Muscle of arm (tissue), 12 donors: ENCODE measurements around the gene GDPD5. TPM values are rescaled to one million over a fixed set of nuclear protein-coding genes. Genes with fewer than 3 reads are reported as not detected.

Experiments used
- DNase-seq: peaks from one replicate; pipeline ENCODE4 v3.0.0-alpha.2; 2013
- polyA plus RNA-seq, 12 donors: library from polyadenylated mRNA; unstranded; fragments of 120-200 nt; gene quantifications; one replicate each; pipeline ENCODE4 v1.2.1, GENCODE V29; 2013; ENCODE audit not compliant: insufficient read length in 12 of 12

The GDPD5 gene
- polyA plus RNA-seq, 12 donors, result 11.2 to 24.9 (median 20.3) TPM; not detected in 1

DNA sequence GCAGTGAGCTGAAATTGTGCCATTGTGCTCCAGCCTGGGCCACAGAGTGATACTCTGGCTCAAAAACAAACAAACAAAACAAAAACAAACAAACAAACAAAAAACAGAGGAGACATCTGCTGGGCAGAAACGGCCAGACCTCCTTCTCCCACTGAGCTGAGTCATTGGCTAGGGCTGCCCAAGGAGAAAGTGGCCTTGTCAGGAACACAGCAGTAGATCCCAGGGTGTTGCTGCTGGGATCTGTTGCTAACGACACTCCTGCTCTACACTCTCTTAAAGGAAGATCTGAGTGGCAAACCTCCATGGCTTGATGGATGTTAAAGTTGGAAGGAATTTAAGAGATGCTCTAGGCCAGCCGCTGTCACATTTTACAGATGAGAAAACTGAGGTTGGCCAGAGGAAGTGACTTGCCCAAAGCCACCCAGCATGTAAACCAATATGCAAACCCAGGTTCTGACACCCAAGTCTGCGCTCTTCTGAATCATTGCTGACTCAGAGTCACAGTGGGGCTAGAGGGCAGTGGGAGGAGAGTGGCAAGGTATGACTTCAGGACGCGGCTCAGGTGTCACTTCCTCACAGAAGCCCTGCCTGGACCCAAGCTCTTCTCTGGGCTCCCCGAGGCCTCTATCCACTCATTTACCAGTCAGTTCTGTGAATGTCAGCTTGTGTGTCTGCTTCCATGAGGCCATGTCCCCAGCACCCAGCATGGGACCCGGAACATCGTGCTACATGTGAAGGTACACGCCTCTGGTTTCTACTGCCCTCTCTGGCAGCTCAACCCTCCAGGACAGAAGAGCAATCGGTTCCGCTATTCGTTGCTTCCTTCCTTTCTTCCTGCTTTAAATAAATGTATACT, 11.3 kb upstream of the GDPD5 start:
- no peak for DNase-seq

DNA sequence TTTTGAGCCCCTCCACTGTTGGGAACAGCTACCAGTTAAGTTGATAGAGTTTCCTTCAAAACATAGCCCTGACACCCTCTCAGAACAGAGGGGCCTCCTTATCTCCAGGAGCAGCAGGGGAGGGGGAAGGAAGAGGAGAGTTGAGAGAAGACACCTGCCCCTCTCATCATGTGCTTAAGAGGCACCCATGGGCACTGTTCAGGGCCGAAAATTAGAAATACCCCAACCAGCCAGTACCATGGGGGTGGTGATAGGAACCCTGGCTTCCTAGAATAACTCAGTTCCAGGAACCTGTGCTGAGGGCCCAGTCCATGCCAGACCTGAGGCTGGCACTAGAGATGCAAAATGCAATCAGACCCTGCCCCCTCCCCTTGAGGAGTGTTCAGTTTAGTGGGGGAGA, 9.3 kb upstream of the GDPD5 start:
- DNase-seq, result no peak

- DNase-seq, result no peak
Measured at GRCh38 chr11:75534259-75535069, 8.7 kb upstream of the GDPD5 start.

GRCh38 chr11:75533896-75534258, 8.1 kb upstream of the GDPD5 start:
- no peak for DNase-seq

DNA sequence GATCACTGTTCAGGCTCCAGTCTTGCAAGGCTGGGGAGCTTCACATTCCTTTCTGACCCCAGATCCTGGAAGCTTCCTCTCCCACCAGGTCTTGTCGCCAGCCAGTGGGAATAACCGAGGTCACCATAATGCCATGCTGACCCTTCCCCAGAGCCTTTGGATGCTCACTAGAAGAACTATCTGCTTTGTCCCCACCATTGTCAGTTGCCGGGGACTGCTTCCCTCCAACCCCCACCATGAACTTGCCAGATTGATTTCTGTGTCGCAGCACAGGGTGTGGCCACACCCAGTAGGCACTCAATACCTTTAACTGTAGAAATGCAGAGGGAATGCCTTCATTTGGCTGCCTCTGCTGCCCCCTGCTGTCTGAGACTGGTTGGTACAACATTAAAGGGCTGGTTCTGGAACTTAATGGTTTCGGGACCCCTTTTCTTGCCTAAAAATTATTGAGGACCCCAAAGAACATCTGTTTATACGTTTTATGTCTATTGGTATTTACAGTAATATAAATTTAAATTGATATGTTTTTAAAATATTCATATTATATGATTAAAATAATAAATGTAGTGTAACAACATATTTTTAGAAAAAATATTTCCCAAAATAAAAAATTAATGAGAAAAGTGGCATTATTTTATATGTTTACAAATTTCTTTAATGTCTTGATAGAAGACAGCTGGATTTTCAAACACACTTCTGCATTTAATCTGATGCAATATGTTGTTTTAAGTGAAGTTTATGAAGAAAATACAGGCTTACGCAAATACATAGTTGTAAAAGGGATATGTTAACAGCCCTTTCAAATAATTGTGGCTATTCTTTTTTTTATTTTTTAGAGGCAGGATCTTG, 6.7 kb upstream of the GDPD5 start:
- peak; percentile 68 for DNase-seq

DNA sequence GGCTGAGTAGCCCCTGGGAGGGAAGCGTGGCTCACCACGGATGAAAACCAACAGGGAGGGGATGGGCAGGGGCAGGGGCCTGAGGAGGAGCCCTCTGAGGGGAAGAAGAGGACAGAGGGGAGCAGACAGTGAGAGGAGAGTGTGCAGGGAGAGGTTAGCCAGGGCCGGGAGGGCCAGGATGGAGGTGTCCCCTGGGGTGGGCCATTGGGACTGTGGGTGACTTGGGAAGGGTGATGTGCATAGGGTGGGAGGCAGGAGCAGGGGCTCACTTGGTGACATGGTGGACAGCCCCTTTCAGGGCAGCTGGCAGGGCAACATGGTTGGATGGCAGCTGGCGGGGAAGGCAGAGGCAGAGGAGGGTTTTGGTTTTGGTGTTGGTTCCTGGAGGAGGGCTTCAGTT, 5.6 kb upstream of the GDPD5 start:
- no peak for DNase-seq

DNA sequence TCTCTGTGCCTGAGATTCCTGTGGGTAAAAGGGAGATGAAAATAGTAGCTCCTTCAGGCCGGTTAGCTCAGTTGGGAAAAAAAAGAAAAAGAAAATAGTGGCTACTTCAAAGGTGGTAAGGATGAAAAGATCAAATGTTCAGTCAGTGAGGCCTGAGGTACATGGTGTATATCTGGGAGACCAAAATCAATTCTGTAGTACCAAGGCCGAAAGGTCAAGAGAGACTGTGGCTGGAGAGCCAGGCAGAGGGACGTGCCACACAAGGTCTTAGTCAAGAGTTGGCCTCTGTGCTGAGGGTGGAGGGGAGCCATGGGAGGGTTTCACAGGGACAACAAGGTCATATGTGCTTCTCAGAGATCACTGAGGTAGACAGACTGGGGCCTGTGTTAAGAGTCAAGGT, 4.8 kb upstream of the GDPD5 start:
- DNase-seq, result no peak

- no peak for DNase-seq
Measured at GRCh38 chr11:75527938-75528735, 2.4 kb upstream of the GDPD5 start.

DNA sequence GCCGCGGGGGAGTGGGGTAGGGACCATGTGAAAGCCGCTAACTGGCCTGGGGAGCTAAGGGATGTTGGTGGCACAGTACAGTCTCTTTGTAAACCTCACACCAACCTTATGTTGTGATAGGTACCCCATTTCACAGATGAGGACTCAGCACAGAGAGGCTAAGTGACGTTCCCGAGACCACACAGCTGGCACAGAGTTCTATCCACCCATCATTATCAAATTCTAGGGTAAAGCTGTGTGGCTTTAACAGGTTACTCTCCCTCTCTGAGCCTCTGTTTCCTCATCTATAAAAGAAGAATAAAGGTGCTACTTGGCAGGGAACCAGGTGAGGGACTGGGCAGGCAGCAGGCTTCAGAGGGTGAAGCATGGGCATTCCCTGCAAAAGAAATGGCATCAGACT, 1.4 kb upstream of the GDPD5 start:
- no peak for DNase-seq

- no peak for DNase-seq
Measured at GRCh38 chr11:75526192-75526541, 426 bp upstream of the GDPD5 start.

- no peak for DNase-seq
Measured at GRCh38 chr11:75524665-75525432, 892 bp downstream of the GDPD5 start.

GRCh38 chr11:75523811-75524664, 1.7 kb downstream of the GDPD5 start:
- DNase-seq, result no peak

- no peak for DNase-seq
Measured at GRCh38 chr11:75523189-75523588, 2.6 kb downstream of the GDPD5 start.

DNA sequence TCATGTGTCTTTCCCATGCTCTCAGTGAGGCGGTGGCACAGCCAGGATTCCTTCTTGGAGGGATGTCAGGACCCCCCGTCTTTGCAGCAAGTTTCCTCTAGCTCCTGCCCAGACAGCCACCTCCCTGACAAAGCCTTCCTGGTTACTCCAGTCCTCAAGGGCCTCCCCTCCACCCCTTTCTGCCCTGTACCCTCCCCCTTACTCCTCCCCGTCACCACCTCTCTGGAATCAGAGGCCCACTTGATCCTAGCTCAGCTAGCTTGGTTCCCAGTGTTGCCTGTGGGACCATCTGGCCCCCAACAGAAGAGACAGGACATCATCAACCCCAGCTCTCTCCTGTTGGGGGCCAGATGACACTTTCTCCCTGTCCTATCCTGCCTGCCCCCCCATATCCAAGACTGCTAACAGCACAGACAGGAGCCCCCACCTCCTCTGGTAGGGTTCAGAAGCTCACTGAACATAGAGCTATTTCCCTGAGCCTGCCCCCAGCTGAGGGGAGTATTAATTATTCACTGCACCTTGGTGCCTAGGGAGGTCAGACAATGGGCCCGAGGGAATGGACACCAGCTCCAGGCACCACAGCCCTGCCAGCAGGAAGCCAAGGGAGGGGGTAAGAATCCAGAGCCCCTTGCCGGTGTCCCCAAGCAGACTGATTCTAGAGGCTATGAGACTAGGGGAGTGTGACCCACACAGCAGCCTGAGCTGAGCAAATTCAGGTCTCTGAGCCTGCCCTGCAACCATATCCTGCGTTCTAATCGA, 3.3 kb downstream of the GDPD5 start:
- no peak for DNase-seq

DNA sequence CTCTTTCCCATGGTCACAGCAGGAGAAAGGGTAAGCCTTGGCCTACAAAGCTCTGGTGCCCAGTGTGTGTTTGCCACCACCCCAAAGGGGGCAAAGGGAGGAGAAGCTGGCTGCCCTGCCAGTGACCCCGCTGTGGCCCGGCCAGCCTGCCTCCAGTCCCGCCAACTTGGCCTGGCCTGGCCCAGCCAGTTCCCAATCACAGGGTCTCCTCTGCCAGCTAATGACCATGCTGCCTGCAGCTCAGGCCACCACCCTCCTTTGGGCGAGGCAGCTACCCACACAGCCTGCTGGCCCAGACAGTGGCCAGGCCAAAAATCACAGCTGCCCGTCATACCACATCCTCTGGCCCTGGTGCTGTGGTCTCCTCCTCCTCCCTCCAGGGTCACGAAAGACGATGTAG, 5.1 kb downstream of the GDPD5 start:
- DNase-seq, result no peak

GRCh38 chr11:75518771-75519653, 6.7 kb downstream of the GDPD5 start:
- DNase-seq, result no peak

GRCh38 chr11:75518204-75518549, 7.6 kb downstream of the GDPD5 start:
- no peak for DNase-seq

GRCh38 chr11:75516886-75517285, 8.9 kb downstream of the GDPD5 start:
- DNase-seq, result no peak
